NB4 (cell line): Measurements from ENCODE around the gene COPS7A.
"Not testable (repeated sequence)": the region's sequence is repeated elsewhere in the genome, so short reads cannot be mapped to it uniquely, and the experiment has no call there.

Source experiments
- DNase-seq: peaks from one replicate; pipeline ENCODE4 v3.0.0; 2010; ENCODE audit warnings: low read depth
- H3K4me3 ChIP-seq: one replicate; pipeline ENCODE4 v1.5.1; 2011; ENCODE audit warnings: mild to moderate bottlenecking, low read depth, low read length, moderate library complexity
- CTCF ChIP-seq: IDR thresholded peaks from one replicate; pipeline ENCODE4 v1.5.1; 2012; ENCODE audit warnings: low read depth, low read length
- MYC ChIP-seq: IDR thresholded peaks from 2 replicates; pipeline ENCODE4 v1.6.1; 2011; ENCODE audit warnings: low read depth, low read length
- POLR2A ChIP-seq: IDR thresholded peaks from 2 replicates; pipeline ENCODE4 v1.6.1; 2011; ENCODE audit warnings: mild to moderate bottlenecking; ENCODE audit not compliant: insufficient read length; ENCODE audit errors: extremely low read depth
- TF ChIP-seq, protein P1 (sequence below): IDR thresholded peaks from 2 replicates; pipeline ENCODE4 v1.6.1; 2011; ENCODE audit warnings: low read depth, low read length

Gene COPS7A

DNA sequence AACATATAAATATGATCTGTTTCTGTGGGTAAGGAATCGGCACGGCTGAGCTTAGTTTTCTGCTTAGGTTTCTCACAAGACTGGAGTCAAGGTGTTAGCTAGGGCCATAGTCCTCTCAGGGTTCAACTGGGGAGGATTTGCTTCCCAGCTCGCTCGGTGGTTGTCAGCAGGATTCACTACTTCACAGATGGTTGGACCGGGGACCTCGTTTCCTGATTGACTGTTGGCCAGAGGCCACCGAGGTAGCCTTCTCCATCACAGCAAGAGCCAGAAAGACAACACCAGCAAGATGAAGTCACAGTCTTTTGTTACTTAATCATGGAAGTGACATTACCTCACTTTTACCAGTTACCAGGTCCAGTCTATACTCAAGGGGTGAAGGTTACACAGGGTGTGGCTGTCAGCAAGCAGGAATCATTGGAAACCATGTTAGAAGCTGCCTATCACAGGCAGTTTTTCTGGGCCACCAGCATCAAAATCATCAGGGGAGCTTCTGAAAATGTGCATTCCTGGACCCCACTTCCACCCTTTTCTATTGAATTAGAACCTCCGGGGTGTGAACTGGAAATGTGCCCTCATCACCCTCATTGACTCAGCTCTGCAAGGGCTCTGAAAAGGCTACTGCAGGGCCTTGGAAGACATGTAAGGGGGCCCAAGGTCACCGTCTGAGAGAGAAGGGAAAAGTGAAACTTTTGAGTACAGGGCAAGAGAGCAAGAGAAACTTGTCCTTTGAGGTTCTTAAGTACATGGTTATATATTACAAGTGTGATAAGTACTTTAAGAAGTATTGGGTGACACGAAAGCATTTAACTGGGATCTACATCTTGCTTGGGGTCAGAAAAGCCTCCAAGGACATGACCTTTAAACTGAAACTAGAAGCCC, 10.9 kb downstream of the COPS7A start:
- TF ChIP-seq POLR2A: no peak
- no peak for TF ChIP-seq MYC
- DNase-seq: no peak
- H3K4me3 ChIP-seq: no peak overlapping the region

DNA sequence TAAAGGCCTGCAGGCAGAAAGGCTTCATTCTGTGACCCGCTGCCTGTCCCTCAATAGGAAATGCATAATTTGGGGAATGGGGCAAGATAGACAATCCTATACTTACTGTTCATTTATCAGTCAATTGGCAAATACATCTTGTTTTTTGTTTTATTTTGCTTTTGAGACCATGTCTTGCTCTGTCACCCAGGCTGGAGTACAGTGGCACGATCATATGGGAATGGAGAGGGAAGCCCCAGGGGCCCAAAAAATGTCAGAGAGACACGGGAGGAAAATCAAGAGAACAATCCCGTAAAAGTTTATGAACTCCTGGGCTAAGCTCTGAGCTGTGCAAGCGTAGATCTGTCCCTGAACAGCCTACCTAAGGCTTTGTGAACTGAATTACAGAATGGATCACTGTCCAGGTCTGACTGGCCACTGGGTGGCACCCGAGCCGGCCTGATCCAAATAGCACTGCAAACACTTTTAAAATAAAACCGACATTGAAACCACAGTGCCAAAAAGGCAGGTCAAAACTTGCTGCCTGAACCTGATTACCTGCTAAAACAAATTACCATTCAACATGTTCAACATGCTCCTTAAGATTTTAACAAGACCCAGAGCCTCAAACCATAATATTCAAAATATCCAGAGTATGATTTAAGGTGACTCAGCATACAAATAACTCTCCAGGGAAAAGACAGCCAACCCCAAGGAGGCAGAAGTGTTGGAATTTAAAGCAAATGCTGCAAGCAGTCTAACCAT, 11.8 kb downstream of the COPS7A start:
- TF ChIP-seq POLR2A: no peak
- TF ChIP-seq, protein P1, sequence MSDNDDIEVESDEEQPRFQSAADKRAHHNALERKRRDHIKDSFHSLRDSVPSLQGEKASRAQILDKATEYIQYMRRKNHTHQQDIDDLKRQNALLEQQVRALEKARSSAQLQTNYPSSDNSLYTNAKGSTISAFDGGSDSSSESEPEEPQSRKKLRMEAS: no peak
- TF ChIP-seq CTCF: peak; percentile 47
- TF ChIP-seq MYC: no peak
- DNase-seq: peak; percentile 53
- no peak overlapping the region for H3K4me3 ChIP-seq

DNA sequence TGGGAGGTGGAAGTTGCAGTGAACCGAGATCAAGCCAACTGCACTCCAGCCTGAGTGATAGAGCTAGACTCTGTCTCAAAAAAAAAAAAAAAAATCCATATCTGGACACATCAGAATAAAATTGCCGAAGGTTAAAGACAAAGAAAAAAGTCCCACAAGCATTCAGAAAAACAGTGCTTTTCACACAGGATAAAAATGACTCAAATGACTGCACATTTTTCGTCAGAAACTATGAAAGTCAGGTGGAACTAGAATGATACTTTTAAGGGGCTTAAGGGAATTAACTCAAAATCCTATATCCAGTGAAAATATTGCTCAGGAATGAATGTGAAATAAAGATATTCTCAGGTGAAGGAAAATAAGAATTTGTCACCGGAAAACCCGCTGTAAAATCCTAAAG, 12.9 kb downstream of the COPS7A start:
- no peak overlapping the region for H3K4me3 ChIP-seq
- no peak for TF ChIP-seq POLR2A
- no peak for TF ChIP-seq CTCF
- no peak for DNase-seq

- not testable (repeated sequence) for H3K4me3 ChIP-seq, DNase-seq
Measured at GRCh38 chr12:6742080-6742479, 18.2 kb downstream of the COPS7A start.

DNA sequence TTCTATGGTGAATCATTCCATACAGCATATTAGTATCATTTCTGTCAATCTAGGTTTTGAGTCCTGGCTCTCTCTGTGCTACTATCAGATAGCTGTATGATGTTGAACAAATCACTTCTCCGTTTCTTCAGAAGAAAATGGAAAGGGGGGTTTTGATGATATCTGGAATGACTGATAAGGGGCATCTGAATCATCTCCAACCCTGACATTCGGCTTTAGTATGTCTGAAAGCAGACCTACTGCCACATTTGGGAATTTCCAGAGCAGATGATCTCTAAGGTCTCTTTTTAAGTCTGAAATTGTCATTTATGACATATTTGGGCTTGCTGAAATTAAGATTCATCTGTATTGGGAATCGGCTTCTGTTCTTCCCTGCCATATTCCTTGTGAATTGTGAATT, 19.0 kb downstream of the COPS7A start:
- H3K4me3 ChIP-seq: no peak overlapping the region
- TF ChIP-seq MYC: no peak
- no peak for TF ChIP-seq CTCF
- no peak for TF ChIP-seq POLR2A
- TF ChIP-seq, protein P1: no peak
- DNase-seq: no peak

DNA sequence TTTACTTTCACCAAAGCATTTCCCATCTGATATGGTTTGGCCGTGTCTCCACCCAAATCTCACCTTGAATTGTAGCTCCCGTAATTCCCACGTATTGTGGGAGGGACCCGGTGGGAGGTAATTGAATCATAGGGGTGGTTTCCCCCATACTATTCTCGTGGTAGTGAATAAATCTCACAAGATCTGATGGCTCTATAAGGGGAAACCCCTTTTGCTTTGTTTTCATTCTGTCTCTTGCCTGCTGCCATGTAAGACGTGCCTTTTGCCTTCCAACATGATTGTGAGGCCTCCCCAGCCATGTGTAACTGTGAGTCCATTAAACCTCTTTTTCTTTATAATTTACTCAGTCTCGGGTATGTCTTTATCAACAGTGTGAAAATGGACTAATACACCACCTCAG, 19.5 kb downstream of the COPS7A start:
- DNase-seq, H3K4me3 ChIP-seq: not testable (repeated sequence)

- peak; percentile 89 for DNase-seq
- TF ChIP-seq, protein P1: peak; percentile 52; the same call in 1 of the 2 replicates
- TF ChIP-seq POLR2A (no peak), MYC (0 out of 2 replicates have a peak, but pooled peaks have one; percentile 53)
- no peak overlapping the region for H3K4me3 ChIP-seq
Measured at GRCh38 chr12:6745741-6746525, 22.1 kb downstream of the COPS7A start.
